H9 (cell line): ENCODE data around the gene NDUFB10. TPM values are rescaled to one million over a fixed set of nuclear protein-coding genes. Genes with fewer than 3 reads are reported as not detected.

Source experiments
- DNase-seq: peaks from one replicate; pipeline ENCODE4 v3.0.0-alpha.2; 2017
- H2AFZ ChIP-seq: one replicate; pipeline ENCODE4 v1.6.1; 2013; ENCODE audit warnings: mild to moderate bottlenecking, low read length, control low read depth, moderate library complexity
- H2AK5ac ChIP-seq: 2 replicates; pipeline ENCODE4 v1.6.1; 2013; ENCODE audit warnings: low read length, control low read depth, mixed read lengths; ENCODE audit not compliant: insufficient read length
- H2BK120ac ChIP-seq: one replicate; pipeline ENCODE4 v1.6.1; 2013; ENCODE audit warnings: low read depth, mild to moderate bottlenecking, low read length, control low read depth, inconsistent platforms; ENCODE audit not compliant: poor library complexity, severe bottlenecking
- H2BK12ac ChIP-seq: 2 replicates; pipeline ENCODE4 v1.6.1; 2013; ENCODE audit warnings: low read length, control low read depth, mixed read lengths, low read depth; ENCODE audit not compliant: insufficient read length
- H2BK15ac ChIP-seq: 2 replicates; pipeline ENCODE4 v1.6.1; 2013; ENCODE audit warnings: low read depth, low read length, control low read depth
- H2BK20ac ChIP-seq: one replicate; pipeline ENCODE4 v1.6.1; 2013; ENCODE audit warnings: low read depth, mild to moderate bottlenecking, low read length, control low read depth, inconsistent platforms; ENCODE audit not compliant: poor library complexity, severe bottlenecking
- H2BK5ac ChIP-seq: 2 replicates; pipeline ENCODE4 v1.6.1; 2013; ENCODE audit warnings: low read length, control low read depth, mixed read lengths; ENCODE audit not compliant: insufficient read length
- H3K14ac ChIP-seq: 2 replicates; pipeline ENCODE4 v1.6.1; 2013; ENCODE audit warnings: low read length, control low read depth; ENCODE audit not compliant: insufficient read depth
- H3K18ac ChIP-seq: 2 replicates; pipeline ENCODE4 v1.6.1; 2013; ENCODE audit warnings: low read depth, mild to moderate bottlenecking, mixed read lengths, low read length, control low read depth; ENCODE audit not compliant: insufficient read length
- H3K23ac ChIP-seq: 2 replicates; pipeline ENCODE4 v1.6.1; 2013; ENCODE audit warnings: low read length, control low read depth, mixed read lengths, low read depth; ENCODE audit not compliant: insufficient read length
- H3K23me2 ChIP-seq: 2 replicates; pipeline ENCODE4 v1.6.1; 2013; ENCODE audit warnings: low read depth, mild to moderate bottlenecking, mixed read lengths, low read length, control low read depth; ENCODE audit not compliant: insufficient read length, poor library complexity, severe bottlenecking
- H3K27ac ChIP-seq: 2 replicates; pipeline ENCODE4 v1.5.1; 2013; ENCODE audit warnings: low read length, control low read depth, mixed read lengths, low read depth; ENCODE audit not compliant: insufficient read length
- H3K27me3 ChIP-seq: 2 replicates; pipeline ENCODE4 v1.6.1; 2013; ENCODE audit warnings: low read length, control low read depth, inconsistent platforms; ENCODE audit not compliant: insufficient read depth
- H3K4ac ChIP-seq: 2 replicates; pipeline ENCODE4 v1.6.1; 2013; ENCODE audit warnings: low read depth, mild to moderate bottlenecking, control low read depth, inconsistent platforms, low read length, moderate library complexity
- H3K4me1 ChIP-seq: 2 replicates; pipeline ENCODE4 v1.6.1; 2013; ENCODE audit warnings: low read length, control low read depth, inconsistent platforms; ENCODE audit not compliant: insufficient read depth
- H3K4me2 ChIP-seq: 2 replicates; pipeline ENCODE4 v1.6.1; 2013; ENCODE audit warnings: low read length, control low read depth, mixed read lengths; ENCODE audit not compliant: insufficient read length, insufficient read depth
- H3K56ac ChIP-seq: 2 replicates; pipeline ENCODE4 v1.6.1; 2013; ENCODE audit warnings: low read depth, mild to moderate bottlenecking, mixed read lengths, low read length, control low read depth; ENCODE audit not compliant: insufficient read length
- H3K79me1 ChIP-seq: 2 replicates; pipeline ENCODE4 v1.6.1; 2013; ENCODE audit warnings: low read depth, mild to moderate bottlenecking, moderate library complexity, low read length, control low read depth, inconsistent platforms; ENCODE audit not compliant: insufficient read depth, poor library complexity, severe bottlenecking
- H3K79me2 ChIP-seq: 2 replicates; pipeline ENCODE4 v1.6.1; 2013; ENCODE audit warnings: low read length, control low read depth, inconsistent platforms; ENCODE audit not compliant: insufficient read depth
- H3K9ac ChIP-seq: 2 replicates; pipeline ENCODE4 v1.6.1; 2013; ENCODE audit warnings: low read length, control low read depth, mixed read lengths; ENCODE audit not compliant: insufficient read length; ENCODE audit errors: extremely low read depth
- H3K9me3 ChIP-seq: one replicate; pipeline ENCODE4 v1.6.1; 2013; ENCODE audit warnings: low read depth, low read length, inconsistent platforms; ENCODE audit not compliant: control insufficient read depth
- H3T11ph ChIP-seq: one replicate; pipeline ENCODE4 v1.6.1; 2013; ENCODE audit warnings: mild to moderate bottlenecking, low read length, control low read depth, inconsistent platforms
- H4K20me1 ChIP-seq: one replicate; pipeline ENCODE4 v1.6.1; 2013; ENCODE audit not compliant: control insufficient read depth, insufficient read length, insufficient read depth
- H4K5ac ChIP-seq: 2 replicates; pipeline ENCODE4 v1.6.1; 2013; ENCODE audit warnings: low read depth, mild to moderate bottlenecking, mixed read lengths, low read length, control low read depth; ENCODE audit not compliant: insufficient read length
- H4K8ac ChIP-seq: replicated peaks from 2 replicates; pipeline ENCODE4 v1.6.1; 2013; ENCODE audit warnings: low read length, control low read depth, mixed read lengths, low read depth; ENCODE audit not compliant: insufficient read length
- H4K91ac ChIP-seq: 2 replicates; pipeline ENCODE4 v1.6.1; 2013; ENCODE audit warnings: low read depth, mild to moderate bottlenecking, moderate library complexity, mixed read lengths, low read length, control low read depth; ENCODE audit not compliant: insufficient read length
- H3K27ac Mint-ChIP-seq, 3 experiments: 2 replicates in 2 of 3; 3 replicates in 1 of 3; pipeline ENCODE4 v1.8.0; 2020 to 2021; ENCODE audit warnings: mixed read lengths in 3 of 3, mild to moderate bottlenecking in 1 of 3, moderate library complexity in 1 of 3
- H3K27me3 Mint-ChIP-seq: 2 replicates; pipeline ENCODE4 v1.8.0; 2021; ENCODE audit warnings: low read depth, mild to moderate bottlenecking, moderate library complexity, mixed read lengths
- H3K36me3 Mint-ChIP-seq, 3 experiments: 2 replicates in 2 of 3; 3 replicates in 1 of 3; pipeline ENCODE4 v1.8.0; 2020 to 2021; ENCODE audit warnings: low read depth in 3 of 3, mixed read lengths in 3 of 3; ENCODE audit not compliant: insufficient read depth in 1 of 3
- H3K4me1 Mint-ChIP-seq, 2 experiments: 2 replicates each; pipeline ENCODE4 v1.8.0; 2020; ENCODE audit warnings: mixed read lengths in 2 of 2
- H3K4me3 Mint-ChIP-seq, 2 experiments: 2 replicates in 1 of 2; 3 replicates in 1 of 2; pipeline ENCODE4 v1.8.0; 2020 to 2021; ENCODE audit warnings: mild to moderate bottlenecking in 2 of 2, mixed read lengths in 2 of 2, moderate library complexity in 1 of 2
- H3K9me3 Mint-ChIP-seq, 2 experiments: 2 replicates in 1 of 2; 3 replicates in 1 of 2; pipeline ENCODE4 v1.8.0; 2020; ENCODE audit warnings: mild to moderate bottlenecking in 2 of 2, mixed read lengths in 2 of 2, moderate library complexity in 1 of 2
- CTCF ChIP-seq: fragments of 200-600 bp; sonication (generic); conservative IDR thresholded peaks from 3 replicates; pipeline ENCODE4 v1.8.0; 2021; ENCODE audit warnings: antibody characterized with exemption, mild to moderate bottlenecking
- WGBS: extraction: QIAGEN DNeasy Blood & Tissue Kit; methylation state at CpG from one replicate; pipeline ENCODE4 v1.1.7; 2013; ENCODE audit warnings: missing lambda C conversion rate, low lambda C conversion rate, mixed read lengths; ENCODE audit not compliant: insufficient read length; ENCODE audit errors: extremely low coverage; 5-methylcytosine and 5-hydroxymethylcytosine counted together
- total RNA-seq: library from RNA; stranded (reverse); gene quantifications from 2 replicates; pipeline ENCODE4 v1.2.1, GENCODE V29; 2021

NDUFB10 gene
- total RNA-seq, 1 experiment from 2014 or later, result 191 TPM

GRCh38 chr16:1963806-1964505 is 4.6 kb downstream of the NDUFB10 start:
- Histone ChIP-seq H2AFZ (no peak overlapping the region), H2BK12ac (no peak overlapping the region), H3K18ac (peak overlapping the region; percentile 41), H3K56ac (peak overlapping the region; percentile 84), H3K4me1 (no peaks in the 10 kb centered on the region), H4K5ac (no peak overlapping the region), H2BK15ac (no peak overlapping the region), H3K4ac (no peak overlapping the region), H2BK120ac (no peak overlapping the region), H3K4me2 (peak overlapping the region; percentile 100), H4K91ac (no peak overlapping the region), H3K14ac (peak overlapping the region; percentile 95), H3K23me2 (peaks cover 22% of the 10 kb centered on the region), H4K8ac (peak overlapping the region; percentile 17), H2BK20ac (no peak overlapping the region), H3K9me3 (no peaks in the 10 kb centered on the region), H3K27ac (peak overlapping the region; percentile 59), H3K79me1 (no peaks in the 10 kb centered on the region), H3K79me2 (peaks cover 18% of the 10 kb centered on the region), H3T11ph (no peak overlapping the region), H3K23ac (peak overlapping the region; percentile 42), H3K9ac (peak overlapping the region; percentile 100), H2BK5ac (no peak overlapping the region), H3K27me3 (no peaks in the 10 kb centered on the region), H2AK5ac (no peak overlapping the region), H4K20me1 (no peaks in the 10 kb centered on the region)
- H3K9me3 Mint-ChIP-seq, result peaks cover 0 to 3% of the 10 kb centered on the region in 2 experiments; a peak in 2 of 5 replicates
- H3K36me3 Mint-ChIP-seq, result peaks cover 27 to 39% (median 33%) of the 10 kb centered on the region in 3 experiments
- H3K4me3 Mint-ChIP-seq, result peak overlapping the region; percentile 95 to 97
- no CpG with 5 or more reads among the region's 44 CpGs for WGBS
- no peak for DNase-seq
- H3K27ac Mint-ChIP-seq, result peak overlapping the region; percentile 72 to 97 (median 94)
- no peak for TF ChIP-seq CTCF
- H3K4me1 Mint-ChIP-seq, result peaks cover 29 to 47% of the 10 kb centered on the region in 2 experiments
- H3K27me3 Mint-ChIP-seq, result peaks cover 8% of the 10 kb centered on the region
